DND-41 (cell line): ENCODE data around the gene TMTC2.

ENCODE experiments used
- ATAC-seq: fragments of 200-7000 bp; cut with Tn5 transposase; 3 replicates; pipeline ENCODE4 v1.9.1; 2021; ENCODE audit warnings: low read depth; ENCODE audit not compliant: insufficient read depth
- DNase-seq: peaks from one replicate; pipeline ENCODE4 v3.0.0-alpha.2; 2020
- H2AFZ ChIP-seq: 2 replicates; pipeline ENCODE4 v1.6.0; 2012; ENCODE audit warnings: low read depth, low read length
- H3K27ac ChIP-seq: 2 replicates; pipeline ENCODE4 v1.5.1; 2012; ENCODE audit warnings: low read length, inconsistent platforms
- H3K27me3 ChIP-seq: fragments of 200-600 bp; sonication (generic); 2 replicates; pipeline ENCODE4 v1.6.0; 2012; ENCODE audit warnings: low read length, mild to moderate bottlenecking, inconsistent platforms; ENCODE audit not compliant: insufficient read depth, poor library complexity
- H3K36me3 ChIP-seq: 2 replicates; pipeline ENCODE4 v1.5.1; 2012; ENCODE audit warnings: low read length, inconsistent platforms; ENCODE audit not compliant: insufficient read depth
- H3K4me1 ChIP-seq: 2 replicates; pipeline ENCODE4 v1.5.1; 2012; ENCODE audit warnings: mild to moderate bottlenecking, low read length; ENCODE audit not compliant: insufficient read depth
- H3K4me2 ChIP-seq: 2 replicates; pipeline ENCODE4 v1.6.0; 2012; ENCODE audit warnings: mild to moderate bottlenecking, moderate library complexity, low read length, inconsistent platforms; ENCODE audit not compliant: insufficient read depth
- H3K4me3 ChIP-seq, 2 experiments: fragments of 200-600 bp in 1 of 2; shearing (Covaris generic) in 1 of 2; 2 replicates each; pipeline ENCODE4 v1.5.1; 2012 to 2016; ENCODE audit warnings: inconsistent platforms in 2 of 2, low read length in 2 of 2, mild to moderate bottlenecking in 2 of 2, low read depth in 1 of 2, moderate library complexity in 1 of 2
- H3K79me2 ChIP-seq: 2 replicates; pipeline ENCODE4 v1.6.0; 2012; ENCODE audit warnings: low read length, inconsistent platforms; ENCODE audit not compliant: insufficient read depth
- H3K9ac ChIP-seq: 2 replicates; pipeline ENCODE4 v1.6.0; 2012; ENCODE audit warnings: low read depth, mild to moderate bottlenecking, inconsistent platforms, low read length, moderate library complexity
- H3K9me3 ChIP-seq: 2 replicates; pipeline ENCODE4 v1.5.1; 2012; ENCODE audit warnings: low read length, moderate library complexity, mild to moderate bottlenecking, inconsistent platforms; ENCODE audit not compliant: insufficient read depth, severe bottlenecking
- H4K20me1 ChIP-seq: 2 replicates; pipeline ENCODE4 v1.6.0; 2012; ENCODE audit warnings: low read length; ENCODE audit not compliant: insufficient read depth
- EZH2 ChIP-seq: IDR thresholded peaks from 3 replicates; pipeline ENCODE4 v1.6.1; 2012; ENCODE audit warnings: borderline replicate concordance, low read depth, mild to moderate bottlenecking, moderate library complexity, low read length, inconsistent platforms; ENCODE audit not compliant: severe bottlenecking
- TF ChIP-seq, protein P1 (sequence below): IDR thresholded peaks from 2 replicates; pipeline ENCODE4 v1.5.1; 2012; ENCODE audit warnings: borderline replicate concordance, low read length, moderate library complexity, mild to moderate bottlenecking; ENCODE audit not compliant: poor library complexity, severe bottlenecking; ENCODE audit errors: extremely low read depth

TMTC2 gene

DNA sequence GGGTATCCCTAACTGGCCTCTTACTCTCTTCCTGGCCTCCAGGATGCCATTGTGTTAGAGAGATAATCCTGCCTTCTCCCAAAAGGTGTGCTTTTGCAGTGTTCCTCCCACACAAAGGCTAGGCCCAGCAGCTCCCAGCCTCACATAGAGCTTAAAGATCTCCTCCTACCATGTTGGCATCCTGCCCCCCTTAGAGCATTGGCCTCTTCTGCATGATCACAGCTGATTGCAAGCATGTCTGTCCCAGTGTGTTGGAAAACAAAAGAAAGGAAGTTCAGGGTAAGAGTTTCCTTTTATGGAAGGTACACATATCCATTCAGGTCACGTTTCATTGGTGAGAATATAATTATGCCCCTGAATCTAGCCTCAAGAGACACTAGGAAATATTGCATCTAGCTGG, 405.4 kb downstream of the TMTC2 start:
- Histone ChIP-seq H2AFZ (no peak overlapping the region), H4K20me1 (no peaks in the 10 kb centered on the region), H3K79me2 (no peaks in the 10 kb centered on the region), H3K27ac (no peak overlapping the region), H3K4me1 (no peaks in the 10 kb centered on the region), H3K4me2 (no peak overlapping the region), H3K9me3 (no peaks in the 10 kb centered on the region), H3K4me3 (no peak overlapping the region), H3K9ac (no peak overlapping the region), H3K36me3 (no peaks in the 10 kb centered on the region), H3K27me3 (no peaks in the 10 kb centered on the region)
- TF ChIP-seq, protein P1, sequence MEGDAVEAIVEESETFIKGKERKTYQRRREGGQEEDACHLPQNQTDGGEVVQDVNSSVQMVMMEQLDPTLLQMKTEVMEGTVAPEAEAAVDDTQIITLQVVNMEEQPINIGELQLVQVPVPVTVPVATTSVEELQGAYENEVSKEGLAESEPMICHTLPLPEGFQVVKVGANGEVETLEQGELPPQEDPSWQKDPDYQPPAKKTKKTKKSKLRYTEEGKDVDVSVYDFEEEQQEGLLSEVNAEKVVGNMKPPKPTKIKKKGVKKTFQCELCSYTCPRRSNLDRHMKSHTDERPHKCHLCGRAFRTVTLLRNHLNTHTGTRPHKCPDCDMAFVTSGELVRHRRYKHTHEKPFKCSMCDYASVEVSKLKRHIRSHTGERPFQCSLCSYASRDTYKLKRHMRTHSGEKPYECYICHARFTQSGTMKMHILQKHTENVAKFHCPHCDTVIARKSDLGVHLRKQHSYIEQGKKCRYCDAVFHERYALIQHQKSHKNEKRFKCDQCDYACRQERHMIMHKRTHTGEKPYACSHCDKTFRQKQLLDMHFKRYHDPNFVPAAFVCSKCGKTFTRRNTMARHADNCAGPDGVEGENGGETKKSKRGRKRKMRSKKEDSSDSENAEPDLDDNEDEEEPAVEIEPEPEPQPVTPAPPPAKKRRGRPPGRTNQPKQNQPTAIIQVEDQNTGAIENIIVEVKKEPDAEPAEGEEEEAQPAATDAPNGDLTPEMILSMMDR, result no peak
- TF ChIP-seq EZH2, result no peak
- ATAC-seq (no peak), DNase-seq (no peak)

DNA sequence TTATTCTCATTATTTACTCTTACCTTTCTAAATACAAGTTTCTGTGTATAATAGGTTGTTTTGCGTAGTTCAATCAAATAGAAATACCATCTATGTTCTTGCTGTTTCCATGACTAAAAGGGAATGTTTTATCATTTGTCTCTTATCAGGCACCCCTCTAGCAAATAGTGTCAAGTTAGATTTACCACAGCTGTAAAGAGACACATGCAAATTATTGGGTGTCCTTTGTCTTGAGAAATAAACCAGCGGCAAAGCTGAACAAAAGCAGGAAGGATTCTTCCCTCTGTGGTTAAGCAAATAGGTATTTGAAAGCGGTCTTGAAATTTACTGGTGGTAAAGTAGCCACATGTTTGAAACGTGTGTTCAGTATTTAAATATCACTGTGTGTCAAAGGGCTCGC, 405.9 kb downstream of the TMTC2 start:
- no peaks in the 10 kb centered on the region for H3K9me3 ChIP-seq
- no peak overlapping the region for H2AFZ ChIP-seq
- H3K4me1 ChIP-seq, result no peaks in the 10 kb centered on the region
- H4K20me1 ChIP-seq, result no peaks in the 10 kb centered on the region
- no peaks in the 10 kb centered on the region for H3K79me2 ChIP-seq
- no peaks in the 10 kb centered on the region for H3K27me3 ChIP-seq
- no peak for DNase-seq
- no peak overlapping the region for H3K4me3 ChIP-seq
- H3K9ac ChIP-seq, result no peak overlapping the region
- H3K36me3 ChIP-seq, result no peaks in the 10 kb centered on the region
- ATAC-seq, result no peak
- H3K27ac ChIP-seq, result no peak overlapping the region
- no peak for TF ChIP-seq EZH2
- TF ChIP-seq, protein P1, result no peak
- no peak overlapping the region for H3K4me2 ChIP-seq

GRCh38 chr12:83093426-83093825, 406.7 kb downstream of the TMTC2 start:
- no peak overlapping the region for H3K4me2 ChIP-seq
- H3K27ac ChIP-seq, result no peak overlapping the region
- H3K4me1 ChIP-seq, result no peaks in the 10 kb centered on the region
- no peak overlapping the region for H3K4me3 ChIP-seq
- H3K9me3 ChIP-seq, result no peaks in the 10 kb centered on the region
- TF ChIP-seq, protein P1, result no peak
- TF ChIP-seq EZH2, result no peak
- no peak overlapping the region for H2AFZ ChIP-seq
- H3K9ac ChIP-seq, result no peak overlapping the region
- no peaks in the 10 kb centered on the region for H3K79me2 ChIP-seq
- H3K27me3 ChIP-seq, result no peaks in the 10 kb centered on the region
- DNase-seq (no peak), ATAC-seq (no peak)
- H3K36me3 ChIP-seq, result no peaks in the 10 kb centered on the region
- H4K20me1 ChIP-seq, result no peaks in the 10 kb centered on the region
